IMR-90 (cell line): ENCODE results near the gene KDM2B. TPM values are rescaled to one million over a fixed set of nuclear protein-coding genes. Genes with fewer than 3 reads are reported as not detected.

Experiments
- ATAC-seq: fragments of 200-7000 bp; cut with Tn5 transposase; 2 replicates; pipeline ENCODE4 v1.9.1; 2020; ENCODE audit warnings: low read depth, mild to moderate bottlenecking, moderate library complexity
- BruUV-seq: library from RNA; stranded (reverse); fragments of 400-500 nt; replicated peaks from 2 replicates; lab custom pipeline; 2021; lab: Mats Ljungman, UMichigan
- CTCF ChIA-PET: fragments of 300-600 bp; formaldehyde crosslinking; extraction: SDS; loops from one replicate; lab custom pipeline; 2021; ENCODE audit warnings: antibody characterized with exemption; lab: Yijun Ruan, JAX
- POLR2A ChIA-PET: fragments of 300-600 bp; sonication (Branson Sonifier 250); formaldehyde crosslinking; loops from one replicate; lab custom pipeline; 2022; ENCODE audit warnings: antibody characterized with exemption; ENCODE audit not compliant: unreplicated experiment; lab: Charles Lee
- DNase-seq: peaks from one replicate; pipeline ENCODE4 v3.0.0; 2013
- H2AFZ ChIP-seq: replicated peaks from 2 replicates; pipeline ENCODE3; 2013; ENCODE audit warnings: low read length, mild to moderate bottlenecking; ENCODE audit not compliant: poor library complexity
- H2AK5ac ChIP-seq: 2 replicates; pipeline ENCODE4 v1.6.1; 2013; ENCODE audit warnings: low read depth, low read length, inconsistent platforms
- H2AK9ac ChIP-seq: replicated peaks from 2 replicates; pipeline ENCODE3; 2013; ENCODE audit warnings: mild to moderate bottlenecking, low read depth, low read length, moderate library complexity; ENCODE audit not compliant: poor library complexity
- H2BK120ac ChIP-seq: 2 replicates; pipeline ENCODE4 v1.6.1; 2013; ENCODE audit warnings: low read depth, low read length, inconsistent platforms
- H2BK15ac ChIP-seq: 3 replicates; pipeline ENCODE4 v1.6.1; 2013; ENCODE audit warnings: low read depth, low read length, inconsistent platforms
- H2BK20ac ChIP-seq: 2 replicates; pipeline ENCODE4 v1.6.1; 2013; ENCODE audit warnings: low read depth, mild to moderate bottlenecking, inconsistent platforms, low read length, moderate library complexity
- H2BK5ac ChIP-seq: 2 replicates; pipeline ENCODE4 v1.6.1; 2013; ENCODE audit warnings: mild to moderate bottlenecking, low read depth, low read length, inconsistent platforms; ENCODE audit not compliant: poor library complexity, severe bottlenecking
- H3K14ac ChIP-seq: replicated peaks from 2 replicates; pipeline ENCODE4 v1.6.1; 2013; ENCODE audit warnings: low read depth, low read length, inconsistent platforms
- H3K18ac ChIP-seq: 2 replicates; pipeline ENCODE4 v1.6.1; 2013; ENCODE audit warnings: low read depth, low read length, control low read depth
- H3K23ac ChIP-seq: 2 replicates; pipeline ENCODE4 v1.6.1; 2013; ENCODE audit warnings: low read depth, low read length, inconsistent platforms
- H3K27ac ChIP-seq: 2 replicates; pipeline ENCODE4 v1.5.1; 2013; ENCODE audit warnings: mild to moderate bottlenecking, control low read depth, low read length; ENCODE audit not compliant: insufficient read depth
- H3K27me3 ChIP-seq: 2 replicates; pipeline ENCODE4 v1.6.1; 2013; ENCODE audit warnings: low read length; ENCODE audit not compliant: control insufficient read depth, insufficient read depth
- H3K36me3 ChIP-seq: 2 replicates; pipeline ENCODE4 v1.6.1; 2013; ENCODE audit warnings: low read length, mixed read lengths; ENCODE audit not compliant: control insufficient read depth, insufficient read depth
- H3K4ac ChIP-seq: 2 replicates; pipeline ENCODE4 v1.6.1; 2013; ENCODE audit warnings: low read depth, low read length, inconsistent platforms
- H3K4me1 ChIP-seq: 2 replicates; pipeline ENCODE4 v1.6.1; 2013; ENCODE audit warnings: low read length, mixed read lengths; ENCODE audit not compliant: control insufficient read depth, insufficient read depth
- H3K4me2 ChIP-seq: 2 replicates; pipeline ENCODE4 v1.6.1; 2013; ENCODE audit warnings: low read depth, mild to moderate bottlenecking, control low read depth, low read length, moderate library complexity
- H3K4me3 ChIP-seq: 2 replicates; pipeline ENCODE4 v1.5.1; 2013; ENCODE audit warnings: low read depth, mild to moderate bottlenecking, control low read depth, low read length, moderate library complexity; ENCODE audit not compliant: insufficient read depth
- H3K56ac ChIP-seq: 2 replicates; pipeline ENCODE4 v1.6.1; 2013; ENCODE audit warnings: low read length, inconsistent platforms; ENCODE audit not compliant: insufficient read depth; ENCODE audit errors: extremely low read depth
- H3K79me1 ChIP-seq, 2 experiments: 2 replicates each; pipeline ENCODE4 v1.6.1; 2013; ENCODE audit warnings: low read length in 2 of 2, inconsistent platforms in 1 of 2, low read depth in 1 of 2
- H3K9ac ChIP-seq: 2 replicates; pipeline ENCODE4 v1.6.1; 2013; ENCODE audit warnings: low read depth, low read length, control low read depth
- H3K9me1 ChIP-seq: 2 replicates; pipeline ENCODE4 v1.6.1; 2013; ENCODE audit warnings: low read length, inconsistent platforms; ENCODE audit not compliant: insufficient read depth
- H3K9me3 ChIP-seq: 2 replicates; pipeline ENCODE4 v1.6.1; 2013; ENCODE audit warnings: low read length; ENCODE audit not compliant: control insufficient read depth, insufficient read depth
- H4K20me1 ChIP-seq: 2 replicates; pipeline ENCODE4 v1.6.1; 2013; ENCODE audit warnings: low read length, inconsistent platforms; ENCODE audit not compliant: insufficient read depth
- H4K5ac ChIP-seq: 2 replicates; pipeline ENCODE4 v1.6.1; 2013; ENCODE audit warnings: mild to moderate bottlenecking, low read depth, low read length, control low read depth
- H4K8ac ChIP-seq, 2 experiments: 2 replicates each; pipeline ENCODE4 v1.6.1; 2013; ENCODE audit warnings: low read depth in 2 of 2, low read length in 2 of 2, control low read depth in 1 of 2, inconsistent platforms in 1 of 2
- H4K91ac ChIP-seq: 2 replicates; pipeline ENCODE4 v1.6.1; 2013; ENCODE audit warnings: low read depth, low read length, inconsistent platforms; ENCODE audit not compliant: insufficient read depth
- BHLHE40 ChIP-seq: fragments of 150-350 bp; IDR thresholded peaks from 2 replicates; pipeline ENCODE4 v1.6.1; 2016; ENCODE audit warnings: mild to moderate bottlenecking, low read depth, low read length
- CEBPB ChIP-seq: IDR thresholded peaks from 2 replicates; pipeline ENCODE4 v1.6.1; 2012; ENCODE audit warnings: low read depth, low read length, improper control_type of control experiment
- CHD1 ChIP-seq: IDR thresholded peaks from 2 replicates; pipeline ENCODE4 v1.6.1; 2012; ENCODE audit warnings: low read depth, low read length, improper control_type of control experiment
- CTCF ChIP-seq: conservative IDR thresholded peaks from 2 replicates; pipeline ENCODE4 v1.5.1; 2012; ENCODE audit warnings: mild to moderate bottlenecking, low read depth, low read length, improper control_type of control experiment
- ELK1 ChIP-seq: fragments of 150-350 bp; IDR thresholded peaks from 2 replicates; pipeline ENCODE4 v1.6.1; 2016; ENCODE audit warnings: low read depth, mild to moderate bottlenecking, low read length, moderate library complexity, borderline replicate concordance
- MAFK ChIP-seq: IDR thresholded peaks from 2 replicates; pipeline ENCODE4 v1.6.1; 2012; ENCODE audit warnings: low read depth, low read length, improper control_type of control experiment
- MAZ ChIP-seq: IDR thresholded peaks from 2 replicates; pipeline ENCODE4 v1.6.1; 2012; ENCODE audit warnings: low read depth, mild to moderate bottlenecking, low read length, improper control_type of control experiment, moderate library complexity, borderline replicate concordance
- MXI1 ChIP-seq: IDR thresholded peaks from 2 replicates; pipeline ENCODE4 v1.6.1; 2012; ENCODE audit warnings: low read depth, mild to moderate bottlenecking, low read length, moderate library complexity, borderline replicate concordance
- NFE2L2 ChIP-seq: fragments of 150-350 bp; IDR thresholded peaks from 2 replicates; pipeline ENCODE4 v1.6.1; 2016; ENCODE audit warnings: low read depth, mild to moderate bottlenecking, low read length
- POLR2A ChIP-seq: IDR thresholded peaks from 2 replicates; pipeline ENCODE4 v1.6.1; 2012; ENCODE audit warnings: mild to moderate bottlenecking, low read depth, low read length
- RAD21 ChIP-seq: IDR thresholded peaks from 2 replicates; pipeline ENCODE4 v1.6.1; 2012; ENCODE audit warnings: low read length, improper control_type of control experiment
- RCOR1 ChIP-seq: IDR thresholded peaks from 2 replicates; pipeline ENCODE4 v1.6.1; 2012; ENCODE audit warnings: mild to moderate bottlenecking, low read length, improper control_type of control experiment; ENCODE audit not compliant: insufficient replicate concordance
- RFX5 ChIP-seq: IDR thresholded peaks from 2 replicates; pipeline ENCODE4 v1.8.0; 2012; ENCODE audit warnings: low read depth, mild to moderate bottlenecking, low read length, moderate library complexity
- USF2 ChIP-seq: fragments of 150-350 bp; IDR thresholded peaks from 2 replicates; pipeline ENCODE4 v1.6.1; 2017; ENCODE audit warnings: mild to moderate bottlenecking, antibody characterized with exemption, low read length, low read depth
- WGBS, 2 experiments: methylation state at CpG; one replicate each; pipeline versions ENCODE4 v1.1.5 to v1.1.7; 2013; ENCODE audit warnings: missing lambda C conversion rate in 2 of 2; ENCODE audit not compliant: insufficient read length in 1 of 2; ENCODE audit errors: extremely low coverage in 2 of 2; 5-methylcytosine and 5-hydroxymethylcytosine counted together
- dilution Hi-C: fragments of 300-500 bp; cut with HindIII; formaldehyde crosslinking; loops from one replicate; pipeline ENCODE4 v1.14.3; 2018; ENCODE audit warnings: low sequenced_read_pairs; ENCODE audit not compliant: unreplicated experiment
- in situ Hi-C: fragments of 300-500 bp; cut with MboI; formaldehyde crosslinking; loops from 3 replicates; pipeline ENCODE4 v1.14.3; 2019; ENCODE audit warnings: low sequenced_read_pairs, inconsistent platforms, mixed read lengths
- intact Hi-C: fragments of 100-400 bp; cut with micrococcal nuclease; formaldehyde crosslinking; loops from 2 replicates; pipeline ENCODE4 v1.10.0; 2022
- polyA plus RNA-seq, 3 experiments: library from polyadenylated mRNA; depleted of rRNA; stranded (reverse); fragments of >200 nt; gene quantifications; 2 replicates each; pipeline ENCODE4 v1.2.3, GENCODE V29; 2012; ENCODE audit warnings: low replicate concordance in 1 of 3
- total RNA-seq: library from RNA; depleted of rRNA; stranded (reverse); fragments of >200 nt; gene quantifications from 2 replicates; pipeline ENCODE4 v1.2.3, GENCODE V29; 2012

Gene KDM2B
- total and polyA plus RNA-seq, 2 of the 4 experiments (the other 2 are of a cell fraction), result 22.6 to 24.2 TPM

- CTCF ChIA-PET, result no interaction called here
Measured at GRCh38 chr12:121452985-121453360, 127.8 kb downstream of the KDM2B start.

More at GRCh38 chr12:121452985-121453360, 127.8 kb downstream of the KDM2B start:
- Histone ChIP-seq H3K27ac (no peak overlapping the region), H3K9ac (no peak overlapping the region), H3K4me3 (no peak overlapping the region), H3K79me1 (peaks cover 39 to 71% of the 10 kb centered on the region in 2 experiments), H3K4me2 (no peak overlapping the region), H3K9me1 (peaks cover 15% of the 10 kb centered on the region), H2BK5ac (no peak overlapping the region), H2BK15ac (no peak overlapping the region), H2BK120ac (no peak overlapping the region), H3K14ac (no peak overlapping the region), H3K9me3 (no peaks in the 10 kb centered on the region), H3K4me1 (no peaks in the 10 kb centered on the region), H2BK20ac (no peak overlapping the region), H2AFZ (no peak overlapping the region), H3K36me3 (peaks cover 11% of the 10 kb centered on the region), H2AK9ac (no peak overlapping the region), H3K56ac (no peak overlapping the region), H3K4ac (no peak overlapping the region), H4K8ac (no peak overlapping the region), H3K18ac (no peak overlapping the region), H4K5ac (no peak overlapping the region), H4K20me1 (peaks cover 39% of the 10 kb centered on the region), H3K23ac (no peak overlapping the region), H3K27me3 (no peaks in the 10 kb centered on the region), H4K91ac (no peak overlapping the region), H2AK5ac (no peak overlapping the region)
- intact Hi-C loops (no loop called here), dilution Hi-C loops (no loop called here), in situ Hi-C loops (no loop called here)
- TF ChIP-seq BHLHE40 (no peak), CHD1 (no peak), CTCF (no peak), POLR2A (no peak), RCOR1 (no peak), MXI1 (no peak), CEBPB (no peak), USF2 (no peak), RFX5 (no peak), ELK1 (no peak), MAZ (no peak), MAFK (no peak), NFE2L2 (no peak), RAD21 (no peak)
- no peak for DNase-seq
- POLR2A ChIA-PET, result no interaction called here
- BruUV-seq, result no TSS peak
- no peak for ATAC-seq
- 97% methylated on average over 39 of the region's 39 CpGs; no CpG with 5 or more reads in 1 of the 2 experiments for WGBS, 2 experiments
